Measurements from ENCODE around the gene CHGA.

CHGA gene

DNA sequence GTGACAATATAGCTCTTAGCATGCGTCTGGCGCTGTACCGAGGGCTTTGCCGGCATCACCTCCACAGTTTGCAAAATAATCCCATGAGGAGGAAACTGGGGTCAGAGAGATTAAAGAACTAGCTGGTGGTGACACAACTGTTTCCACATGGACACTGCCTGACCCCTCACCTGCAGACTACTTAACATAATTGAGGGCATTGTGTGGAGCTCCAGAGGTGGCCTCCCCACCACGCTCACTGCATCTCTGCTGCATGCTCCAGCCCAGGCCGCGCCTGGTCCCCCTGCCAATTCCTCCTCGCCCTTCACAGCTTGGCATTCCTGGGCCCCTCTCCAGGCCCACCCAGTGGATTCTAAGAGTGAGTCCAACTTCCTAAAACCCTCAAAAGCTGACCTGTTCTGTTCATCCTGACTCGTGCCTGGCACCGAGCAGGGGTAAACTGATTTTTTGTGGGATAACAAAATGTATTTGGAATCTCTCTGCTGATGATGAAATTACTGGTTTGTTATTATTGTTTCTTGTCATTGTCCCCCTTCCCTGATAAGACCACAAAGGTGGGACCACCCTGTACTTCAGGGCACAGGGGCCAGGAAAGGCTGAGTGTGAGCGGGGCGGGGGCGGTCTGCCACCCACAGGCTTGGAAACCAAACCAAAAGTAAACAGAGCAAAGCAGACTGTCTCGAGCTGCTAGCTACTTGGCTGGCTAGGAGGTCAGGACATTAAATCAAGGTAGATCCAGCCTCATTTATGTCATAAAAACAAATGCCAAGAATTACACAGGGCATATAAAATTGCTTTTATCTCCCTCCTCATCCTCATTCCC is 40.6 kb downstream of the CHGA start:
- TF ChIP-seq, protein P1, sequence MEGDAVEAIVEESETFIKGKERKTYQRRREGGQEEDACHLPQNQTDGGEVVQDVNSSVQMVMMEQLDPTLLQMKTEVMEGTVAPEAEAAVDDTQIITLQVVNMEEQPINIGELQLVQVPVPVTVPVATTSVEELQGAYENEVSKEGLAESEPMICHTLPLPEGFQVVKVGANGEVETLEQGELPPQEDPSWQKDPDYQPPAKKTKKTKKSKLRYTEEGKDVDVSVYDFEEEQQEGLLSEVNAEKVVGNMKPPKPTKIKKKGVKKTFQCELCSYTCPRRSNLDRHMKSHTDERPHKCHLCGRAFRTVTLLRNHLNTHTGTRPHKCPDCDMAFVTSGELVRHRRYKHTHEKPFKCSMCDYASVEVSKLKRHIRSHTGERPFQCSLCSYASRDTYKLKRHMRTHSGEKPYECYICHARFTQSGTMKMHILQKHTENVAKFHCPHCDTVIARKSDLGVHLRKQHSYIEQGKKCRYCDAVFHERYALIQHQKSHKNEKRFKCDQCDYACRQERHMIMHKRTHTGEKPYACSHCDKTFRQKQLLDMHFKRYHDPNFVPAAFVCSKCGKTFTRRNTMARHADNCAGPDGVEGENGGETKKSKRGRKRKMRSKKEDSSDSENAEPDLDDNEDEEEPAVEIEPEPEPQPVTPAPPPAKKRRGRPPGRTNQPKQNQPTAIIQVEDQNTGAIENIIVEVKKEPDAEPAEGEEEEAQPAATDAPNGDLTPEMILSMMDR (IDR thresholded peaks at IDR 0.05; ENCODE audit: insufficient read depth, low read depth, low read length, missing control alignments) = no peak
- DNase-seq (ENCODE audit: low read depth) = no peak
- no peak overlapping the region for H3K4me3 ChIP-seq (ENCODE audit: low read depth, low read length)

DNA sequence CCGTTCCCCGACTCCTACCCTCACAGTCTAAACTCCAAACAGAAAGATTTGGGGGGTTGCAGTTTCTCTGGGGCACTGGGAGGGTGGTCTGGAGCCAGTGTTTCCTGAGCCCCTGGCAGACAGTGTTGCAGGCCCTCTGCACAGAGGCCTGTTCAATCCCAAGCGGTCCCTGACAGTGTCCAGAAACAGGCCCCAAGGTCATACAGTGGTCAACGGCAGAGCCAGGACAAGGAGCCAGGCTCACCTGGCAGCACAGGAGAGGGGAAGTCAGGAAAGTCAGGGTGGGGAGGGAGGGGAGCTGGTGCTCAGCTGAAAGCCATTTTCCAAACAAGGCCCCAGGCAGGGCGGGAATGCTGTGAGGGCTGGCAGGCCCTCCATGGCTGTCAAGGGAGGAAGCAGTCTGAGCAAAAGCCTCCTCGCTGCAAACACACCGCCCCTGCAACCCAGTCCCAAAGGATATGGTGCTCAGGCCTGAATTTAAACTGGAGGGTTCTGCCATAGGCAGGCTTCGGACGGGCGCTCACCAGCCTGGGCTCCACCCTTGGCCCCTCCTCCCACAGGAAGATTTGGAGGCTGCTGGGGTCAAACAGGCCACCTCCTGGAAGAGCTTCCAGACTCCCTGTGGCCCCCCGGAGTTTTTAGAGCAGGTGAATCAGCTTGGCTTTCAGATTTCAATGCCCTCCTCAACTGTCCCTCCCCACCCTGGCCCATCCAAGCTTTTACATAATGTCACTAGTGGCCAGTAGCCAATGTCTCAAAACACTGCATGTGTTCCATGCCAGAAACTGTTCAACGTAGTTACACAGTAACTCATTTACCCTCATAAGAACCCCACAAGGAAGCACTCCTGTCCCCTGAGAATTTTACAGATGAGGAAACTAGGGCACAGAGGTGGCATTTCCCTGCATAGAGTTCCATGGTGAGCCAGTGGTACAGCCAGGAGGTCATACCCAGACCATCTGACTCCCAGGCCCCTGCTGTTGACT is 41.5 kb downstream of the CHGA start:
- no peak for DNase-seq (ENCODE audit: low read depth)
- no peak overlapping the region for H3K4me3 ChIP-seq (ENCODE audit: low read depth, low read length)
- TF ChIP-seq, protein P1 (IDR thresholded peaks at IDR 0.05; ENCODE audit: insufficient read depth, low read depth, low read length, missing control alignments) = no peak

DNA sequence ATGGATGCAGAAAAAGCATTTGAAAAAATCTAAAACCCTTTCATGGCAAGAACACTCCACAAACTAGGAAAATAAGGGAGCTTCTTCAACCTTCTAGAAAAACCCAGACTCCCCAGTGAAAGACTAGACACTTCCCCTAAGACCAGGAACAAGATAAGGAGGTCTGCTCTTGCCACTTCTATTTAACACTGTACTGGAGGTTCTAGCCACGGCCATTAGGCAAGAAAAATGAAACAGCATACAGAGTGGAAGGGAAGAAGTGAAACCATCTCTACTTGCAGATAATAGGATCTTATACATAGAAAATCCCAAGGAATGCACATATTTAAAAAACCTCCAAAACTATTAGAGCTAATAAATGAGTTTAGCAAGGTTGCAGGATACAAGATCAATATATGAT is 42.3 kb downstream of the CHGA start:
- TF ChIP-seq, protein P1 (IDR thresholded peaks at IDR 0.05; ENCODE audit: insufficient read depth, low read depth, low read length, missing control alignments) = no peak
- DNase-seq (ENCODE audit: low read depth) = no peak
- no peak overlapping the region for H3K4me3 ChIP-seq (ENCODE audit: low read depth, low read length)

DNA sequence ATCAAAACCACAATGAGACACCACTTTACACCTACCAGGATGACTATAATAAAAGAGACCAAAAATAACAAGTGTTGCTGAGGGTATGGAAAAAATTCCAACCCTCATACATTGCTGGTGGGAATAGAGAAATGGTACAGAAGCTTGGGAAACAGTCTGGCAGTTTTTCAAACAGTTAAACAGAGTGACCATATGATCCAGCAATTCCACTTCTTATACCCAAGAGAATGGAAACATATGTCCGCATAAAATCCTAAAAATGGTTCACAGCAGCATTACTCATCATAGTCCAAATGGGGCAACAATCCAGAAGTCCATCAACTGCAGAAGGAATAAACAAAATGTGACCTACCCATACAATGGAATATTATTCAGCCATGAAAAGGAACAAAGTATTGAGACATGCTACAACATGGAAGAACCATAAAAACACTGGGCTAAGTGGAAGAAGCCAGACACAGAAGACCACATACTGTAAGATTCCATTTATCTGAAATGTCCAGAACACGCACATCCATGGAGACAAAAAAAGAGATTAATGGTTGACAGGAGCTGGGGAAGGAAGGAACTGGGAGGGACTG is 44.5 kb downstream of the CHGA start:
- TF ChIP-seq, protein P1 (IDR thresholded peaks at IDR 0.05; ENCODE audit: insufficient read depth, low read depth, low read length, missing control alignments) = no peak
- DNase-seq (ENCODE audit: low read depth) = no peak
- H3K4me3 ChIP-seq (ENCODE audit: low read depth, low read length) = no peak overlapping the region

DNA sequence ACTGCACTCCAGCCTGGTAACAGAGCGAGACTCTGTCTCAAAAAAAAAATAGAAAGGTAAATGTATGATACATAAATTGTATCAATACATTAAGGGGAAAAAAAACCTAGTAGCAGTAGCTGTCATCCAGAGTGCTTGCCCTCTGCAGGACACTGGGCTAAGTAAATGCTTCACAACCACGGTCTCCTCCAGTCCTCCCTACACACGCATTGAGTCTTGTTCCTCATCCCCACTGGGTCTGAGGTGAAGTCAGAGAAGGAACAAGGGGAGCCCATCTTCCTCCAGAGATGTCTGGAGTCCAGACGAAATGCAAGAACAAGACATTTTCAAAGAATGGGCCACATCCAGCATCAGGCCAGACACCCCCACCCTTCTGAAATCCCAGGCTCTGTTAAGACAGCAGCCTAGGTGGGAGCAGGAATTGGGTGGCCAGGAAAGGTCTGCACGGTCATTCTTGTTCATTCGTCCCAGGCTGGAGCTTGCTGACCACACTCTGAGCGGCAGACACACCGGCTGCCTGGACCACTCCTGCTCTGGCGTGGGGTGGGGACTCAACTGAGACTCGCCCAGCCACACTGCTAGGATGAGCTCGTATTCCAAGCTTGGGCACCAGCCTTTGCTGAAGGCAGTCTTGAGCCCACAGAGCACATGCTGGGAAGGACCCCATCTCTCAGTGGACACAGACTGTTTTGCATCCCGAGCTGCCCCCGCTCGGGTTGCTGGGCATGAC is 45.5 kb downstream of the CHGA start:
- TF ChIP-seq, protein P1 (IDR thresholded peaks at IDR 0.05; ENCODE audit: insufficient read depth, low read depth, low read length, missing control alignments) = no peak
- no peak overlapping the region for H3K4me3 ChIP-seq (ENCODE audit: low read depth, low read length)

DNA sequence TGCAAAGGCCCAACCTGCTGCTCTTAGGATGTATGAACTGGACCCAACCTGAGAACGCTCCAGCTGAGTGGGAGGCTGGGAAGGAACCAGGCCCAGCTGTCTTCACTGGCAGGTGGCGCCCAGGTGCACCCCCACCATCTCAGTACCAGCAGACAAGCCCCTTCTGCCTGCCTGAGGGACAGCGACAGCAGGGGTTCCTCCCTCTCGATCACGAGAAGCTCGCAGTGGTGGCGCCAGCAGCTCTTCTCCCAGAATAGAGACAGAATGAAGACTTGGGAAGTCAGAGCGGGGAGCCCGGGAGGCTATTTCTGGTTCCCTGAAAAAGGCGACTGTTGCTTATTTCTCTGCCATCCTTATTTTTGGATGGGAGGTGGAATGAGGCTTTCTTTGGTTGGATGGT is 46.5 kb downstream of the CHGA start:
- no peak overlapping the region for H3K4me3 ChIP-seq (ENCODE audit: low read depth, low read length)
- TF ChIP-seq, protein P1 (IDR thresholded peaks at IDR 0.05; ENCODE audit: insufficient read depth, low read depth, low read length, missing control alignments) = no peak
- no peak for DNase-seq (ENCODE audit: low read depth)

More for the DNA sequence above, 45.5 kb downstream of the CHGA start:
- DNase-seq (ENCODE audit: low read depth) = no peak
